Skeletal muscle satellite cell (primary cell): Measurements from ENCODE around the gene KCNJ18.
"Not testable (repeated sequence)": the region's sequence is repeated elsewhere in the genome, so short reads cannot be mapped to it uniquely, and the experiment has no call there.

Experiments used
- H3K27me3 ChIP-seq: 2 replicates; pipeline ENCODE4 v1.7.0; 2013; ENCODE audit warnings: low read length; ENCODE audit not compliant: control insufficient read depth, insufficient read depth
- H3K36me3 ChIP-seq: 2 replicates; pipeline ENCODE4 v1.7.0; 2013; ENCODE audit warnings: mild to moderate bottlenecking, control low read depth, low read length; ENCODE audit not compliant: insufficient read depth
- H3K4me1 ChIP-seq: 2 replicates; pipeline ENCODE4 v1.7.0; 2013; ENCODE audit warnings: low read length; ENCODE audit not compliant: control insufficient read depth, insufficient read depth
- H3K4me2 ChIP-seq: 2 replicates; pipeline ENCODE4 v1.7.0; 2013; ENCODE audit warnings: mild to moderate bottlenecking, low read length
- H3K4me3 ChIP-seq: 2 replicates; pipeline ENCODE4 v1.7.0; 2013; ENCODE audit warnings: low read length
- H3K9ac ChIP-seq: 2 replicates; pipeline ENCODE4 v1.7.0; 2013; ENCODE audit warnings: mild to moderate bottlenecking, low read depth, low read length, moderate library complexity
- H3K9me3 ChIP-seq: replicated peaks from 2 replicates; pipeline ENCODE4 v1.7.0; 2013; ENCODE audit warnings: mild to moderate bottlenecking, control low read depth, low read length

Gene KCNJ18

GRCh38 chr17:21710486-21710885 lies 18.2 kb downstream of the KCNJ18 start:
- H3K4me3 ChIP-seq, H3K36me3 ChIP-seq, H3K4me2 ChIP-seq, H3K9me3 ChIP-seq, H3K9ac ChIP-seq, H3K4me1 ChIP-seq, H3K27me3 ChIP-seq: not testable (repeated sequence)

GRCh38 chr17:21711182-21711581 lies 18.9 kb downstream of the KCNJ18 start:
- peaks cover 7% of the 10 kb centered on the region for H3K9me3 ChIP-seq
- H3K4me2 ChIP-seq = no peak overlapping the region
- no peak overlapping the region for H3K4me3 ChIP-seq
- no peak overlapping the region for H3K9ac ChIP-seq
- H3K36me3 ChIP-seq = no peaks in the 10 kb centered on the region
- H3K4me1 ChIP-seq = no peaks in the 10 kb centered on the region
- no peaks in the 10 kb centered on the region for H3K27me3 ChIP-seq

DNA sequence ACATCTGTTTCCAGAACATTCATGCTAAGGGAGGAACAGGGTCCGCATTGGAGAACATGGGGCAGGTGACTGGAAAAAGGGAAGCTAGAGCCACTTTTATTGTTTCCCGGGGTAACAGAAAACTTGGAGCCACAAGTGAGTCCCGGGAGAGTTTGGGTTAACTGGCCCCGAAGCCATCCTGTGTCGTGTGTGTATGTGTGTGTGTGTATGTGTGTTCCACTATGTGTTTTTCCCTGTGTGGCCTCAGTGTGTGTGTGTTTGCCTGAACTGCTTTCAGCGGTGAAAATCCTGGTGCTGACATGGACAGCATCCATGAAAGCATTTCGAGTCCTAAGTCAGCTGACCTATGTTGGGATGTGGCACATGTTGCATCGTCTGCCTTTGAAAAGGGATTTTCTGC lies 20.7 kb downstream of the KCNJ18 start:
- not testable (repeated sequence) for H3K4me2 ChIP-seq, H3K27me3 ChIP-seq, H3K9ac ChIP-seq, H3K4me3 ChIP-seq, H3K36me3 ChIP-seq, H3K4me1 ChIP-seq, H3K9me3 ChIP-seq

GRCh38 chr17:21713631-21714030 lies 21.3 kb downstream of the KCNJ18 start:
- not testable (repeated sequence) for H3K4me2 ChIP-seq, H3K36me3 ChIP-seq, H3K4me3 ChIP-seq, H3K4me1 ChIP-seq, H3K9ac ChIP-seq, H3K27me3 ChIP-seq, H3K9me3 ChIP-seq

DNA sequence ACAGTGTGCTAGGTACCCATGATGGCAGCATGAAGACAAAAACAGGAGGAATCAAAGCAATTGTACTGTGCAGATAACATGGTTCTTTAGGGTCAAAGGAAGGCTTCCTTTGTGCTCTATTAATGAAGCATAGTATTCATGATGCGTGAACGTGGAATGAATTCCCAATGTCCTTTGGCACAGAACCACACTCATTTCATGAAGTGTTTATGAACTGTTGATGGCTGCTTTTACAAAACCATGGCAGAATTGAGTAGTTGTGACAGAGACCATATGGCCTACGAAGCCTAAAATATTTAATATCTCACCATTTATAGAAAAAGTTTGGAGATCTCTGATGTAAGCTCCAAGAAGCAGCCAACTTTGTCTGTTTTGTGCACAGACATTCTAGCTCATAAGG lies 22.4 kb downstream of the KCNJ18 start:
- not testable (repeated sequence) for H3K9ac ChIP-seq, H3K36me3 ChIP-seq, H3K4me1 ChIP-seq, H3K27me3 ChIP-seq, H3K4me3 ChIP-seq, H3K4me2 ChIP-seq, H3K9me3 ChIP-seq

DNA sequence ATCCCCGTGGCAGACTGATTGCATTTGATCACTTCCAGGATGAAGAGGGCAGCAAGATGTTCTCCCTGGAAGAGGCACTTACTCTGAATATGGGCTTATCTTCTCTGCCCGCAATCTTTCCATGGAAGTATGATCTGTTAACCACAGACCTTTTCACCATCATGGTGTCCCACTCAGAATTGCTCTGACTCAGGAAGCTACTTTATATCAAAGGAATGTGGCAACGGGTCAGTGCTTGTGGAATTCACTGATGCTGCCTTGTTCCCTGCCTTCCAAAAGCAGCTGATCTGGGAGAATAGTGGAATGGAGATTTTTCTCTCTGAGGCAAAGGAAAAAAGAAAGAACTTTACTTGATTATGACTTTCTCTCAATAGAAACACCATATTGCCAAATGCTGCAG lies 23.6 kb downstream of the KCNJ18 start:
- not testable (repeated sequence) for H3K4me1 ChIP-seq, H3K4me2 ChIP-seq, H3K36me3 ChIP-seq, H3K9me3 ChIP-seq, H3K9ac ChIP-seq, H3K27me3 ChIP-seq, H3K4me3 ChIP-seq

DNA sequence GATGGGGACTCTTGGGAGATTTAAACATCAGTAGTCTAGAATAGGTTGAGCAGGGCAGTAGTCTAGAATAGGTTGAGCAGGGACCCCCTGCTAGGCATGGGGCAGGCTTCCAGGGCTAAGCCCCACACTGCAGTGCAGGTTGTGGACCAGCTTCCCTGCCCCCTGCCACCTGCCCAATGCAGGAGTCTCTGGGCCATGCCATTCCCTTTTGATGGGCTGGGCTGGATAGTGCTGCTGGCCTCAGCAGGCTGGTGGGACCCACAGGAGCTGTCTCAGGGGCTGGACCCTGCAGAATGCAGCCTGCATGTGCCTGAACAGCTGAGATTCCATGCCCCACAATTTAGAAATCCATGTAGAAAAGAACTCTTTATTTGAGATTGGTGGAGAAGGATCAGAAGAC lies 26.6 kb downstream of the KCNJ18 start:
- H3K36me3 ChIP-seq, H3K4me1 ChIP-seq, H3K9ac ChIP-seq, H3K27me3 ChIP-seq, H3K9me3 ChIP-seq, H3K4me3 ChIP-seq, H3K4me2 ChIP-seq: not testable (repeated sequence)

DNA sequence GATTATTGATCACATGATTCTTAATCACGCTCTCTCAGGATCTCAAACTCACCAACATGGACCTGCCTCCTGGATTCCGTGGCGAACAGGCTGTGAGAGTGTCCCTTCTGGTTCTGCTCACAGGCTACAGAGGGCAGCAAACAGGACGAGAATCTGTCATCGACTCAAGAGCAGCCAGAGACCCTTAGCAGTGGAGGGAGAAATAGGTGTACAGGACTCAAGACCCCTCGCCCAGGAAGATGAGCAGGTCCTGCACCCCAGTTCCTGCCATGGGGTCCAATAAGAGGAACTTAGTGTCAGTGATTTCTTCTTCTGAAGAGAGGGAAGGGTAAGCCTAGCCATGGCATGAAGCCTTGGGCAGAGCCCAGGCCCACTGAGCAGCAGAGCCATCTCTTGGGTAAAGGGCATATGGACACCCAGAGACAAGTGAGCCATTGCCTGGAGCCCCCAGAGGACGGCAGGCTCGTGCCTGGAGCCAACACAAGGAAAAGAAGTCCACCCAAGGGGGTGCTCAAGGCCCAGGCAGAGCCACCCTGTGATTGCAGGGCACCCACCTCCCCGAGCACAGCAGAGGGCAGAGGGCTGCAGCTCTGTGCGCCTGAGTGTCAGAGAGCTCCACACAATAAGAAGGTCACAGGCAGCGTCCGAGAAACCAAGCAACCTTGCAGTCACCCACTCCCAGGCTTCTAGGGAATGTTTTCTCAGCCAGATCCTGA lies 27.3 kb downstream of the KCNJ18 start:
- H3K9ac ChIP-seq, H3K9me3 ChIP-seq, H3K27me3 ChIP-seq, H3K4me3 ChIP-seq, H3K4me2 ChIP-seq, H3K36me3 ChIP-seq, H3K4me1 ChIP-seq: not testable (repeated sequence)

DNA sequence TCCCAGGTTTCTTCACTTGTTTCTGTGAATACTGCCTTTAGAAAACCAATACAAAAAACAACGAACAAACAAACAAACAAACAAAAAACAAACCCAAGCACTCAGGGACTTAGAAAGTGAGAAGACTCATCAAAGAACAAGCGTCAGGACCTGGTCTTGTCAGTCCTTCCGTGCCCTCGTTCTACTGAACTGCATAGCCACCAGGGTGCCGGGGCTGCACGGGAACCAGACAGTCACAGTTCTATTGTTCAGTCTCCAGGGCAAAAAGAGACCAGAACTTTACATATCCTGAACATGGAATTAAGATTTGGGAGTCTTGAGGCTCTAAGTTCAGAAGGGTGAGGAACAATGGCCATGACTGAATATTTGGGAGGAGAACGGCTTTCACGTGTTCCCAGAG lies 28.2 kb downstream of the KCNJ18 start:
- not testable (repeated sequence) for H3K27me3 ChIP-seq, H3K36me3 ChIP-seq, H3K4me2 ChIP-seq, H3K4me1 ChIP-seq, H3K9me3 ChIP-seq, H3K9ac ChIP-seq, H3K4me3 ChIP-seq

GRCh38 chr17:21722268-21722667 lies 29.9 kb downstream of the KCNJ18 start:
- not testable (repeated sequence) for H3K4me1 ChIP-seq, H3K27me3 ChIP-seq, H3K36me3 ChIP-seq, H3K9ac ChIP-seq, H3K4me3 ChIP-seq, H3K4me2 ChIP-seq, H3K9me3 ChIP-seq

DNA sequence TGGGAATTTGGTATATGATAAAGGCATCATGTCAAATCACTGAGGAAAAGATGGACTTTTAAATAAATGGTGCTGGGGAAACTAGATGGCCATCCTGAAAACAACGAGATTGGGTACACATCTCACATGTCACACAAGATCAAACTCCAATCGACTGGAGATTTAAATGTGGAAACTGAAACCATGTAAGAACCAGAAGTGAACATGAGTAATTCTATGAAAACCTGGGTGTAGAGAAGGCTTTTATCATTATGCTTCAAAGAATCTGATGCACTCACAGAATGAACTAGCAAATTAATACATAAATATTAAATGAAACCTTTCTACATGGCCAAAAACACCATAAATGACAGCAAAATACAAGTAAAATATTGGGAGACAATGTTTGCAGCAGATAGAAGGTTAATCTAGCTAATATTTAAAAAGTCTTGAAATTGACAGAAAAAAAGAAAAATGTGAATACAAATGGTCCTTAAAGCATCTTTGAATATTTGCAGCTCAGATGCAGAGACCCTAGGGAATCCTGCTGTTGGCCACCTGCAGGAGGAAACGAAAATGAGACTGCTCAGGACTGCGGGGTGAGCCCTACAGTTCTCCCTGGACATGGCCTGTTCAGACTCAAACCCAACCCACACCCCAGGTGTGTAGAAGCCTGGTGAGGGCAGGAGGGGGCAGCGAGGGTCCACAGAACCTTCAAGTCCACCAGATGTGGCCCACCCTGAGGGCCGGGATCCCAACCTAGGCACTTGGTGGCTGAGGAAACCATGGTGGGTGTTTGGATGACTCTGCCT lies 32.1 kb downstream of the KCNJ18 start:
- not testable (repeated sequence) for H3K4me1 ChIP-seq, H3K27me3 ChIP-seq, H3K4me3 ChIP-seq, H3K9me3 ChIP-seq, H3K36me3 ChIP-seq, H3K4me2 ChIP-seq, H3K9ac ChIP-seq

- not testable (repeated sequence) for H3K4me2 ChIP-seq, H3K9me3 ChIP-seq, H3K4me3 ChIP-seq, H3K4me1 ChIP-seq, H3K27me3 ChIP-seq, H3K36me3 ChIP-seq, H3K9ac ChIP-seq
These were observed 38.8 kb downstream of the KCNJ18 start for GRCh38 chr17:21731076-21731475.
